GM13977 (cell line): ENCODE results near the gene ATP2C2.

ENCODE experiments used
- DNase-seq: peaks from one replicate; pipeline ENCODE4 v3.0.0; 2012; ENCODE audit warnings: low spot score
- CTCF ChIP-seq: IDR thresholded peaks from 2 replicates; pipeline ENCODE4 v1.5.1; 2012; ENCODE audit warnings: mild to moderate bottlenecking, control low read depth; ENCODE audit not compliant: insufficient read depth; ENCODE audit errors: extremely low read depth, missing control alignments
- in situ Hi-C: fragments of 300-500 bp; cut with MboI; formaldehyde crosslinking; loops from one replicate; pipeline ENCODE4 v1.12.0; 2022; ENCODE audit warnings: low sequenced_read_pairs, low pct_unique_long_range_greater_than_20kb, mixed read lengths, inconsistent platforms; ENCODE audit not compliant: unreplicated experiment

ATP2C2 gene

GRCh38 chr16:84460406-84461028, 92.2 kb downstream of the ATP2C2 start:
- no peak for TF ChIP-seq CTCF
- in situ Hi-C loops = no loop called here
- no peak for DNase-seq

- DNase-seq = no peak
- no peak for TF ChIP-seq CTCF
- in situ Hi-C loops = no loop called here
Observed at GRCh38 chr16:84461029-84461412, 92.7 kb downstream of the ATP2C2 start.

GRCh38 chr16:84461413-84462295, 93.3 kb downstream of the ATP2C2 start:
- no peak for DNase-seq
- in situ Hi-C loops = no loop called here

GRCh38 chr16:84462296-84463210, 94.2 kb downstream of the ATP2C2 start:
- in situ Hi-C loops = no loop called here
- DNase-seq = no peak
- no peak for TF ChIP-seq CTCF

More at GRCh38 chr16:84461413-84462295, 93.3 kb downstream of the ATP2C2 start:
- TF ChIP-seq CTCF = no peak

- TF ChIP-seq CTCF = no peak
- DNase-seq = no peak
- in situ Hi-C loops = no loop called here
Observed at GRCh38 chr16:84463221-84463620, 94.9 kb downstream of the ATP2C2 start.

GRCh38 chr16:84464116-84464515, 95.8 kb downstream of the ATP2C2 start:
- no peak for TF ChIP-seq CTCF
- in situ Hi-C loops = no loop called here
- DNase-seq = no peak
